Renal cortex interstitium (tissue), 11 donors: ENCODE data around the gene PIGU. TPM values are rescaled to one million over a fixed set of nuclear protein-coding genes. Genes with fewer than 3 reads are reported as not detected.

ENCODE experiments used
- DNase-seq, 11 donors: peaks; one replicate each; pipeline ENCODE4 v3.0.0-alpha.2; 2013; ENCODE audit warnings: low read depth in 9 of 11, low spot score in 4 of 11; ENCODE audit errors: extremely low read depth in 1 of 11
- polyA plus RNA-seq, 3 donors: library from polyadenylated mRNA; unstranded; fragments of 120-200 nt; gene quantifications; one replicate each; pipeline ENCODE4 v1.2.1, GENCODE V29; 2013; ENCODE audit not compliant: insufficient read length in 3 of 3

The PIGU gene
- polyA plus RNA-seq, 3 donors: 35.4 to 41.2 (median 39.6) TPM

DNA sequence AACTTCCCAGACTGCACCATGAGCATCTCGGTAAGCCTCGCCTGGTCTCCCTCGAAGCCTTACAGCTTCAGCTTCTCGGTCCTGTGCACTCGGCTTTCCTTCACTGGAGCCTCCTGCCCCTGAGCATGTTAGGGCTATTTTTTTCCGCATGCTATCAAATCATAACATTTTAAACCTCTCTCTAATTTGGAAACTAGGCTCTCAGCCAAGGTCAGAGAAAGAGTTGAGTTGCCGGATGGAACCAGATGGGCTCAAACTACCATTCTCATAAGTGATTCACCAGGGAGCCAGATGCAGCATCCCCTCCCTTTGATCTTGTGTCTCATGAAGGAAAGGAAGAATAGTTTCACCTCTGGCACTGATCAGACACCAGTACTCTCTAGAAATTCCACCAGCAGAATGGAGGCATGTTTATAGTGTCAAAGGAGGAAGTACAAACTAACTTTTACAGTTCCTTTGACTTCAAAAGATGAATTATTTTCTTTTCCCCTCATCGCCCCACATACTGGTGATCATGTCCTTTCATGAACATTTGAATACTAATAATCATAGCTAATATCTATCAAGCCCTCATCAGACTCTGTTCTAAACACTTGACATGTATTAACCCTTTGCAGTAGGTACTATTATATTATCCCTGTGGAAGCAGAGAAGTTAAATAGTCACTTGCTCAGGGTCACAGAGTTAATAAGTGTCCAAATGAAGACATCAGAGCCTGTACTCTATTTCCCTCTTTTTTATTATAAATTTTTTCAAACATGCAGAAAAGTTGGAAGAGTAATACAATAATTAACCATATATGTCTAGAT lies 71.7 kb downstream of the PIGU start:
- DNase-seq: peak in 6 of 11 donors; percentile 9 to 46 (median 23)

DNA sequence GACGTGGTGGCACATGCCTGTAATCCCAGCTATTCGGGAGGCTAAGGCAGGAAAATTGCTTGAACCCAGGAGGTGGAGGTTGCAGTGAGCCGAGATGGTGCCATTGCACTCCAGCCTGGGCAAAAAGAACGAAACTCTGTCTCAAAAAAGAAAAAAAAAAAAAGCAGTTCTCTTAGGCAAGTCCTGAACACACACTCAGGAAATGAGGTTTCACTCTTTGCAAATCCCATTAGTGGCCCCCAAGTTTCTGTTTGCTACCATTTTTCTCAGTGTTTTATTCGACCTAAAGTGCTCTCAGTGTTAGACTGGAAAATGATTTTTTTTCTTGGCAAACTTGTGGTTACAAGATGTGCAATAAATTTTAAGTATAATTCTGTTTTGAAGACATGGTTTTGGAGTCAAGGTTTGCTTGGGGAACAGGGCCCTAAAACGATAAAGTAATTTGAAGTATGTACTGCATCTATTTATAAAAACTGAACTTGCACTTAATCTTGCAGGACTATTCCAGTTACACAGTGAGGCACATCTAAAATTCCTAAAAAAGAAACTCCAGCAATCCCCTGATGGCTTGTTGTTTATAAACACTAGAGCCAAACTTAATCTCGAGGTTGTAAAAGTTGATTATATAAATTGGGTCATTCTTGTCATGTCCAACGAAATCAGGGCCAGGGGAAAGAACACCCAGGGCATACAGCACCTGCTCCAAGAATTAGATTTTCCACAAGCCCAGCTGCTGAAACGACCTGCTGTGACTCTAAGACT lies 75.8 kb downstream of the PIGU start:
- DNase-seq: no peak

DNA sequence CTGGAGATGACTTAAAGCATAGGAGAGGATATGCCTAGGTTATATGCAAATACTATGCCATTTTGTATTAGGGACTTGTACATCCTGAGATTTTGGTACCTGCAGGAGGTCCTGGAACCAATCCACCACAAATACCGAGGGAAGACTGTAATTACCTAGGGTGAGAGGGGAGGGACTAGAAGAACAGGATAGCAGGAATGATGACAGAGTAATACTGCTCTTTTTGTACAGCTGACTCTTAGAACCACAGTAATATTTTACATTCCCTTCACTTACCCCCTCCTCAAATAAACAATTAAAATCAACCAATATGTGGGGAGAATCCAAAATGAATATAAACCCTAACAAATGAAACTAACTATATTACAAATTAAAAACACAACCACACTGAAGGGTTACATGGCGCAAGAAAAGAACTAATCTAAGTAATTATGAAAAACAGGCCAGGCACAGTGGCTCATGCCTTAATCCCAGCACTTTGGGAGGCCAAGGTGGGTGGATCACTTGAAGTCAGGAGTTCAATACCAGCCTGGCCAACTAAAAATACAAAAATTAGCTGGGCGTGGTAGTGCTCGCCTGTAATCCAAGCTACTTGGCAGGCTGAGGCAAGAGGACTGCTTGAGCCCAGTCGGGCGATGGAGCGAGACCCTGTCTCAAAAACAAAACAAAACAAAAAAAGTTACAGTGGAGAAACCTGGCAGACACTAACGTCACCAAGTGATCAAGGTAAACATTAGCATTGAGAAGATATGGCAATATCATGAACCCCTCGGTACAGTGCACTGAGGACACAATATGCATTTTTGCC lies 81.3 kb downstream of the PIGU start:
- no peak for DNase-seq

DNA sequence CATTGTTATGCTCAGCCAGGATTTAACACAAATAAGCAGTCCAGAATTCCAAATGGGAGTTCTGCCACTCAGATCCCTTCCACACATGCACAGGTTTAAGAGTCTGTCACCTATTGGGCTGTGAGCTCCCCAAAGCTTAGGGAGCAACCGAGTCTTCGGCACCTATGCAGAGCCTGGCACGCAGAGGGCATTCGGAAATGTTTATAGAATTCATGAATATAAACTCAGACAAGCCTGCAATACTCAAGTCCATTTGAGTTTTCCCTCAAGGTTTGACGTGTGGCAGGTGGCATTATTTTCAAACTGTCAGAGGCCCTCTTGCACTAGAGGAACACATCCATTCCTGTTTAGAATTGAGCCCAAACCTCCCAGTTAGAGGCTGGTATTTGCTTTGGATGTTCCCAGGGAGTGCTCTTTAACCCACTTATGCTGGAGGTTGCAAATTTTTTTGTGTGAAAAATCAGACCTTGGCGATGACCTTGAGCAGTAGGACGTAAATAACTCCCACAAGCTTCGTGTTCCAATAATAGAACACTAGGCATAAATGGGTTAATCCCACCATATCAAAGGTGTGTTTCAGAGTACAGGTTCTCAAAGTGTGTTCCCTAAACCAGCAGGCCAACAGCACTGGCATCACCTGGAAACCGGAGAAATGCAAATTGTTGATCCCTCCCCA lies 90.3 kb downstream of the PIGU start:
- no peak for DNase-seq

DNA sequence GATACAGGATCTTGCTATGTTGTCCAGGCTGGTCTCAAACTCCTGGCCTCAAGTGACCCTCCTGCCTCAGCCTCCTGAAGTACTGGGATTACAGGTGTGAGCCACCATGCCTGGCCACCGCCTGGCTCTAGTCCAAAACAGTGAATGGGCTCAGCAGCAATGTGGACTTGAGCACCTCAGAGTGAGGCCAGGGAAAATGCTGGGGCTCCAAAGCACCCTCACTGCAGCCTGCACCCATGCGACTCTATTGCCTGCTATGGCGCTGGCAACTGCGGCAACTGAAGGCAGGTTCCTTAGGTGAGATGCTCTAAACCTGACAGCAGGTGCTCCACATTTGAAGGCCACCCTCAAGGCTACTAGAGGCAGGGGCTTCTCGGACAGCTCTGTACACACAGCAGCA lies 91.9 kb downstream of the PIGU start:
- DNase-seq: no peak

DNA sequence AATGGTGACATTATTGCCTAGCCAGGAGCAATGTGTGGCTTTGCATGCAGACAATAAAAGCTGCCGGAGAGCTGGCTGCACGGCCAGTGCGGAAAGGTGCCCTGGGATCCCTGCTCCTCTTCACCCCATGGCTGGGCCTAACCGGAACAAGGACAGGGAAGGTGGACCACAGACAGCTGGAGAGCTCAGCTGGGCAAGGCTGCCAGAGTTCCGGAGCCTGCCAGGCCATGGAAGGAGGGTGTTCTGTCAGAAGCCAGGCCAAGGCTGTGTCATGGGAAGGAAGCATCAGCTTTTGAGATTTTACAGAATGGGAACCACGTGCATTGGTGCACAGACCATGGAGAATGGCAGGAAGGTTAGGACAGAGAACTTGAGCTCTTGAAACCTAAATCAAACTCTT lies 93.3 kb downstream of the PIGU start:
- no peak for DNase-seq

DNA sequence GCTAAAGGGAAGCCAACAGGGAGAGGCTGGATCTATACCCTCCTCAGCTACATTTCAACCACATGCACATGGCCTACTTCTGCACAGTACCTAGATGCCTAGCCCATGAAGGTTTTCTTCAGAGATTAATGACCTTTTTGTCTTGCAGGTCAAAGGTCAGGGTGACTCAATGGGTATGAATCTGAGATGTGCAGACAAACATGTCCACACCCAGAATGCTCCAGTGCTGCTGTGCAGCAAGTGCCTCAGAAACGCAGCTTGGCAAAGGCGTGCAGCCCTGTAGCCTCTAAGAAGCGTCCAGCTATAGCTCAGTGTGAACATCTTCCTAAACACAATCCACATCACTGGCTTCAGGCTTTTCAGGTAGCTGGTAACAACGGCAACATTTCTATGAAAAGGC lies 94.0 kb downstream of the PIGU start:
- no peak for DNase-seq

DNA sequence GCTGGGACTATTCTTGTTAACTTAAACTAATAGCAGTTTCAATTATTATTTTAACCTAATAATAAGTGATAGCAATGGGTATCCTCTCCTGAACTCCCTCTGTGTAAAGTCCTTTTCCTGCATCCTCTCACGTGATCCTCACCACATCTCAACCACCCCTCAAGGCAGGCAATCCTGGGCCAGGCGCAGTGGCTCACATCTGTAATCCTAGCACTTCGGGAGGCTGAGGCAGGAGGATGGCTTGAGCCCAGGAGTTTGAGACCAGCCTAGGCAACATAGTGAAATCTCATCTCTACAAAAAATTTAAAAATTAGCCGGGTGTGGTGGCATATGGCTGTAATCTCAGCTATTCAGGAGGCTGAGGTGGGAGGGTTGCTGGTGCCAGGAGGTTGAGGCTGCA lies 94.7 kb downstream of the PIGU start:
- DNase-seq: no peak

DNA sequence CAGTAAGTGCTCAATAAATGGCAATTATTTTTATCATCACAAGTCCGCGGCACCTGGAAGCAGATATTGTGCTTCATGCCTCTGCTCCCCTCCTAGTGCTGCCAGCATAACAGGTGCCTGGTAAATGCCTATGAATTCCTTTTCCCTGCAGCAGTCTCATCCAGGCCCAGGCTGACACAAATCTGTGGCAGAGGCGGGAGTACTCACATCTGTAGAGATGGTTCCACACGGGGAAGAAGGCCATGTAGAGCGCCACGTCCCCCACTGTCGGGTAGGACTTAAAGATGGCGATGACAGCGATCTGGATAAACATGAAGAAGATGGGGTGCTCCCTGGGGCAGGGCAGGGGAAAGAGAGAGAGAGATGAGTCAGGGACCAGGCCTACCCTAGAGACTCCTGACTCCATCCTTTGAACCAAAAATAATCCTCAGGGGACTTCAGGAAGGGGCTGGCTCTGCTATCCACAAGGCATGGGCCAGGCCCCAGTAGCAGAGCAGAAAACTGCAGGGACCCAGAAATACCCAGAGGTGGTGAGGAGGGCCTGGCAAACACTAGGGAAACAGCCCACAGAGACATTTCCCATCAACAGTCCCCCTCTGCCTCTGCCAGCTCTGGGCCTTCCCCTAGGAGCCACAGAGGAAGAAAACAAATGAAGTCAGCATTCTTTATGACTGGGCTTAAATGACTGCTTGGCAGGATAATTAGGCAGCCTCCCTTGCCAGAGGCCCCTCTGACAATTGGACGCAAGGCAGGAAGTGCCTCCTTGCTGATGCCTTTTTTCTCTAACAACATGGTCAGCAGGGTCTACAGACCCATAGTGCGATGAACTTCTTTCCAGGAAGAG lies 95.3 kb downstream of the PIGU start:
- no peak for DNase-seq

DNA sequence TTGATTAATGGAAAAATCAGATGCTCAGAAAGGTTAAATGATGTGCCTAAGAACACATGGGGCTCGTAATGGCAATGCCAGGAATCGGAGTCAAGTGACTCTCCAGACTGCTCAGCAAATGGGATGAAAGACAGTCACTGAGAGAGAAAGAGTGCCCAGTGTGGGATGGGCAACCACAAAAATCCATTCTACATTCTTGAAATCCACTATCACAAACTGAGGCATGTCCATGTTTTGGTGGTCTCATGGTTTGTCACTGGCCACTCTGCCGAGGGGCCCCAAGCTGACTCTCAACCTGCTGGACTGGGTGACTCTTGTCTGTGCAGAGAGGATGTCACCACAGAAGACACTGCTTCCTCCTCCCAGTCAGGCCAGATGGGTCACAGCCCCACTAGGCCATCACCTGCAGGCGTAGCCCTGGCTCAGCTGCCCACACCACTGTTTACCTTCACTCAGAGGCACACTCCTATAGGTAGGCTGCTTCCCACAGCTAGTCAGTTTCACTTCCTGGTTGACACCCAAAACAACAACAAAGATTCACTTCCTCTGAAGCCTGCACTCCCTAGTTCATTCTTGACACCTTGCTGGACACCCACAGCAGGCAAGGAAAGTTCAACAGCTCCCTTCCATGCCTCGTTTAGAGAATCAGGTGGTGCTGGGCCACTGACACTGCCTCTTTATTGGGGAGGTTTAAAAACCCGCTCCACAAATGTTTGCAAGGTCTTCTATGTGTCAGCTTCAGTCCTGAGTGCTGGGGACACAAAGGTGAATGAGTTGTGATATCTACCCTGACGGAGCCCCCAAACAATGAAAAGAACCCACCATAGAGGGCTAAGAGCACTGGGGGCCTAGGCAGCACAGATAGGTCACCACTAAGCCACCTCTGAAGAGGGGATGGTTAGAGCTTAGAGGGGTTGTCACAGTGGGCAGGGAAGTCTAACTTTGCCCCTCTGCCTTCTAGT lies 96.6 kb downstream of the PIGU start:
- DNase-seq: no peak

DNA sequence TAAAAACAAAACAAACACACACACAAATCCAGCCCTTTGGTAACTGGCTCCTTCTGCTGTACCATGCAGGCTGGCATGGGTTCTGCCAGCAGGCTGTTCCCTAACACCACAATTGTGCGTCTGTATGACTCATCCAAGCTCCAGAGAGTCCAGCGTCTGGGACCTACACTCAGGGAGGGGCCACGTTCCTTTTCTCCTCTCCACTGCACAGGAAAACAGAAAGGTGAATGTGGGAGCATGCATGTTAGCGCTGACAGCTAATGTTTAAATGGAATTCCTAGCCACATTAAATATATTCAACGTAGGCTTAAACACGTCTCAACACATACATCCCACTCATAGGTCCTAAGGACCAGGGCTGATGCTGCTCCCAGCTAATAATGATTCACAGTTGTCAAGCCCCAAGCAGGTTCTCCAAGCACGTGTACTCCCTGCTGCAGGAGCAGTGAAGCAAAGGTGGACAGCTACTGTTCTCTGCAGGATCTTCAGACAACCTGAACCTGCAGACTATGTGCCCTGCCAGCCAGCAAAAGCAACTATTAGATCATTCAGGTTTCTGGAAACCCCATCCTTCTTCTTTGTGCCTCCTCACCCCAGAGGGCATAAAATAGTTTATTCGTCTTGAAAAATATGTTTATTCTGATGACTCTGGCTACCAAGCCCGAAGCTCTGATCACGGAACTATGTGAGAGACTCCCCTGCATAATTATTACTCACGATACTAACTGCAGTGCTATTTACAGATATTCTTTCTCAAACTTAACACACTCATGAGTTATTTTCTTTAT lies 97.5 kb downstream of the PIGU start:
- DNase-seq: peak in 2 of 11 donors; percentile 36 to 43

DNA sequence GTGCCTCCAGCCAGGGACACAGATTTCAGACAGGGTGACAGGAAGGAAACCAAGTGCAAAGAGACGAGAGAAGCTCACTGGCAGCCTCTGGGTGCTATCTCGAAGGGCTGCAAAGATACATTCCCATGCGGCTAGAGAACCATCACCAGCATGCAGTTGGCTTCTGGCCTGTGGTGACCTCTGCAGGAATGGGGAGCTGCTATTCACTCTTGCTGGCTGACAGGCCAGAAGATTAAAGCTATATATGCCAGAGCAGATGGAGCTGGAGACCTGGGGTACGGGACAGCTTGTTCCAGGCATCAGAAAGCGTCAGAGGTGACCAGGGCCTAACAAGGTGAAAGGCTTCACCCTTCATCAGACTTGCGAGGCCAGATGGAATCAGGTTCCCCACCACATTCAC lies 98.4 kb downstream of the PIGU start:
- DNase-seq: no peak

DNA sequence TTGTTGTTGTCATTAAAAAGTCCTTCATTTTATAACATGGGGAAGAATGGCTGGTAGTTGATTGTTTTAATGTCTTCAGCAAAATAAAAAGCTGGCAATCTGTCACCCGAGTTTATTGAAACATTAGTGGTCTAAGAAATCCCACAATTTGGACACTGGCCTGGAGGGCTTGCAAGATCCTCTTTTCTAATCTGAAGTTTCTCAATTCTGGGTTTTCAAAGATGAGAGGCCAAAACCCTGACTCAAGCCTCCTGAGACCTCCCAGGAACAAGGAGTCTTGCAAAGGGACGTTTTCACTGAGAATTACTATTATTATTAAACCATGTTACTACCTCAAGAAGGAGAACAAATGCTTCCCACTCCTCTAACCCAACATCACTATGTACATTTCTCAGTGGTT lies 98.9 kb downstream of the PIGU start:
- no peak for DNase-seq

DNA sequence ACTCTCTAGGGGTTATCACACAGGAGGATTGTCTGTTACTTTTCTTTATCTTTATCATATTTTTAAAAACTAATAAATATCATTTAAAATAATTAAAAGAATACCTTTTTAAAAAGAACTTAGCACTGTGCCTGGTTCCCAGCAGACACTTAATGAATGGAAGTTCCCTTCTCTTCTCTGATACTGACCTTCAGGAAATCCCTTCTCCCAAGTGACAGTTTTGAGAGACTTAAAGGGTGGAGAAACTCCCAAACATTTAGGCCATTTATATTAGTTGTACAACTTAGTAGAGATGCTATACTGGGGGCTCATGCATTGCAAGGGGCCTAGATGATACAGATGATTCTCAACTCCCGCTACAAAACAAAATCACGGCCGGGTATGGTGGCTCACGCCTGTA lies 99.8 kb downstream of the PIGU start:
- no peak for DNase-seq

DNA sequence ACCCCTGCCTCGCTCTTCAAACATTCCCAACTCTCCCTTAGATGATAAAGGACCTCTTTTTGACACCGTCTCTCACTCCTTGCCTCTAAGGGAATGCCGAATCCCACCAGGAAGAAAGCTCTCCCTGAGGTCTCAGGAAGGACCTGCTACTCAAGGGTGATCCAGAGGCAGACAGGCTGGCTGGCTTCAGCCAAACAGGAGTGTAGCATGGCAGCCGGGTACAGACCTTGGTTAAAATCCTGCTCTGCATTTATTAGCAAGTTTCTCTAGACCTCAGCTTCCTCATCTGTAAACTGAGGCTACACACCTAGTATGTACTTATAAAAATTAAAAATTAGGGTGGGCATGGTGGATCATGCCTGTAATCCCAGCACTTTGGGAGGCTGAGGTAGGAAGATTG lies 101.1 kb downstream of the PIGU start:
- DNase-seq: no peak

DNA sequence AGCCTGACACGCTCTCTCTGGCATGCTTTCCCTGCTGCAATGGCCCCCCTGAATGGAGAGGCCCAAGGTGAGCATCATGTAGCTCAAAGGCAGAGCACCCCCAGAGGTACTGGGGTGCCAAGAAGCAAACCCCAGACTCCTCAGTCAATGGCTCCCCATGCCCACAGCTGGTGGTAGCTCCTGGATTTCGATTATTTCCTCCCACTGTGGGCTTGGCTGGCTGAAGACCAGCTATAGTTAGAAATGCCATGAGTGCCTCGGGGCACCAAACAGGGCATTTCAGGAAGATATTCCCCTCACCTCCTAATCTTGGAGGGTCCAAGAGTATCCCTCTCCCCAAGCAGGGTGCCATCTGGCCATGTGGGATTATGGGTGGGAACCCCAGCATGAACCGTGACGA lies 101.6 kb downstream of the PIGU start:
- DNase-seq: no peak

DNA sequence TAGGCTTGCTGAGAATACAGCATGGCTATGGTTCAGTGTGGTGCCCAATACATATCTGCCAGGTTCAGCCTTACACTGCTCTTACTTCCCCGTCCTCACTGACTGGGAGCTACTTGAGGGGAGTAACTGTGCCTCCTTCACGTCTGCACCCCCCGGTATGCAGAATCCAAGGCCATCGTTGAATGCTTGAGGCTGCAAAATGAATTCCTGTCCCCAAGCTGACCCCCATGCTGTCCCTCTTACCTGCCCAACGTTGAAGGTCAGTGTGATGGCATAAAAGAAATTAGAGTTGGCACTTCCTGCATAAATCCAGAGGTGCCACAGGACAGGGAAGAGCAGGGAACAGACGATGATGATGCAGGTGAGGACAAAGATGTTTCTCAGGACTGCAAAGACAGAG lies 102.0 kb downstream of the PIGU start:
- no peak for DNase-seq
